NCI-H524 (cell line): ENCODE measurements around the gene EXOC2.

ENCODE experiments used
- DNase-seq, 2 experiments: peaks; one replicate each; lab custom pipeline; 2025; lab: John Stamatoyannopoulos, UW

EXOC2 gene

DNA sequence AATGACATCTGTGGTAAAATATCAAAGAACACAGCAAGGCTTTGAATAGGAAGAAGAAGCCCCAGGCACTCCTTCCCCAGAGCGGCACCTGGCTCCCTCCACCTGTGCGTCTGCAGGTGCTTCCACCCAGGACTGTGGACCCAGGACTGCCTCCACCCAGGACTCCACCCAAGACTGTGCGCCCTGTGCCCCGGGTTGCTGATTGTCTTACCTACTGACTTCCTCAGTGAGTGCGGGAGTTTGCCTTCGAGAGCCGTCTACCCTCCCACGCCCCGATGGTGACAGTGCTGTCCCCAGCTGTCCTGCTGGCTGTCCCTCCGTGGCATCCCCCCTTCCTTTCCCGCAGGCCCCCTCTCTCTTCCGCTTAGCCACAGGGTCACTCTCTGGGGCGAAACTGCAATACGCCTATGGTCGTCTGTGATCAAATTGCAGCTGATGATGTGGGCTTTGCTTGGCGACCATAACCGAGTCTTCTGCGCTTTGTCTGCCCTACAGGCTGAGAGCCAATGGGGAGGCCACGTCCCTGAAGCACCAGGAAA is 249.2 kb downstream of the EXOC2 start:
- DNase-seq, result no peak

DNA sequence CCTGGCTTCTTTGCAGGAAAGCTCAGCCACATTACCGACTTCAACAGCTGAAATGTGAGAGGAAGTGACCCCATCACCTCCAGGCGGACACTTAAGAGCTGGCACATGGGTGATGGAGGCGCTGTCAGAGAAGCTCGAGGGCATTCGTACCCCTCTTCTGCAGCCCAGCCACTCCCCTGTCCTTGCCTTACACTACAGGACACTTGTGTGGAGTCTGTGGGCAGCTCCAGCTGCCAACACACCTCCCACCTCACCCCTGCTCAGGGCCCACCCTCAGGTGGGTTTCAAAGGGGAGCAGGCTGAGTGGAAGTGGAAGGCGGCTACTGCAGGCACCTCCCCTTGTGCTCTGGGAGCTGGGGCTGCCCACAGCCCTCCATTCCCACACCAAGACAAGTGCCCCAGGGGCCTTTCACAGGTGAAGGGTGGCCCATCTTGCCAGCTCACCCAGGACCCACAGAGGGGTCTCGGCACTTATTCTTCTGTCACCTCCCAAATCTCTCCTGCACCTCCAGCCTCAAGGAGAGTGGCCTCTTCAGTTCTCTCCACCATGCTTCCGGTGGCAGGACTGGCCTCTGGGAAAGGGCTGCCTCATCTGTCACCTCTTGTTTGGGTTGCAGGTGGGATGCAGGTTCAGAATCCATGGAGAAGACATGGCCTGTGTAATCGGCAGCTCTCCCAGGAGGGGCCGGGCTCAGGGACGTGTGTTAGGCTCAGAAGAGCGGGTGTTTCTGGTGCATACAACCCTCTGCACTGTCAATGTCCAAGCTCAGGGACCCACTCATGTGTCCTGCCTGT is 251.6 kb downstream of the EXOC2 start:
- DNase-seq, result no peak

DNA sequence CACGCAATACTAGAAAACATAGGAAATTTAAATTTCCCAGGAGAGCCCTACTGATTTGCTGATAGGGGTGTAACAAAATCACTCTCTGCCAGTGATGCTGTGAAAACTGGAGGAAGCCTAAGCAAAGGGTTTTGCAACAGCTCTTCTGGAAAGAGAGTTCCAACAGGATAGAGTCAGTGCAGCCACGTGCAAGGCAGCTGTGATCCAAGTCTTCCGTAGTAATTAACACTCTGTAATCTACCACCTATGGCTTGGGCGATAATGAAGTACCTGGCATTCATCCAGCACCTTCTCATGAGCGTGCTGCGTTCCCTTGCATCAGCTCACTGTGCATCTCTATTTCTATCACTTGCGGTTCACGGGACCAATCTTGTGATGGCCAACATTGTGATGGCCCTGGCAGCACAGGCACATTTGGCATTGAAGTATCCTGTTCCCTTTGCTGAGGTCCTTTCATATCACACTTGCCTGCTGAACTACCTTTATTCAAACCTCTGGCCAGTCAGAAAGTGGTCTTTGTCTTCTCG is 253.2 kb downstream of the EXOC2 start:
- DNase-seq, result peak; percentile 38 to 81

DNA sequence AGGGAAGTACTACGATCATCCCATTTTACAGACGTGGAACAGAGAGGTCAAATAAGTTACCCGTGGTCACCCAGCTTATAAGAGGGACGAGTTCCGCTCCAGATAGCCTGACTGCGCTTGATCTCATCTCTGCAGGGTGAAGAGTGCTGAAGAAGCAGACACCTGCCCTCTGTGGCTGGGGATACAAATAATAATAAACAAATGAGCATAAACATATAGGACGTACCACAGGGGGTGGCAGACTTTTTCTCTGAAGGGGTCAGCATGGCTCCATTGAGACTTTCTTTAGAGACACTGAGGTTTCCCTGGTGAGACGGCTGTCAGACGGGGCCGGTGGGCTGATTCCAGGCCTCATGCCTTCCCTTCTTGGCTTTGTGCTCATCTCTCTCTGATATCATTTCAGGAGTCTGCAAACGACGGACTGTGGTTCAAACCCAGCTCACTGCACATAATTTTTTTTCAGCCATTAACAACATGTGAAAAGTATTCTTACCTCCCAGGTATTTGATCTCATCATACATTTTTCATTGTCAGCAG is 254.2 kb downstream of the EXOC2 start:
- DNase-seq, result no peak

DNA sequence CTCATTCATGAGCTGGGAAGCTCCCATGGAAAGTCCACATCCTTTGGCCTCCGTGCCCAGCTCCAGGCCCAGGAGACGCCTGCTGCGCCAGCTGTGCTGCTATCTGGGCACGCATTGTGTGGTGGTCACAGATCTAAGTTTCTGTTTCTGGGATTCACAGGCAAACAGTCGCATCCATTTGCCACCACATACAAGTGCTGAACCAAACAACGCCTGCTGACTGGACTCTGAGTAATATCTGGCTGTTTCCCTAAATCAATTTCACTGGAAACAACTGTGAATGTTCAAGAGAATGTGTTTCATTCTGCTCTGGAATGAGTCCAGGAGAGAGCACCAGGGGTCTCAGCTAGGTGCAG is 255.9 kb downstream of the EXOC2 start:
- no peak for DNase-seq

DNA sequence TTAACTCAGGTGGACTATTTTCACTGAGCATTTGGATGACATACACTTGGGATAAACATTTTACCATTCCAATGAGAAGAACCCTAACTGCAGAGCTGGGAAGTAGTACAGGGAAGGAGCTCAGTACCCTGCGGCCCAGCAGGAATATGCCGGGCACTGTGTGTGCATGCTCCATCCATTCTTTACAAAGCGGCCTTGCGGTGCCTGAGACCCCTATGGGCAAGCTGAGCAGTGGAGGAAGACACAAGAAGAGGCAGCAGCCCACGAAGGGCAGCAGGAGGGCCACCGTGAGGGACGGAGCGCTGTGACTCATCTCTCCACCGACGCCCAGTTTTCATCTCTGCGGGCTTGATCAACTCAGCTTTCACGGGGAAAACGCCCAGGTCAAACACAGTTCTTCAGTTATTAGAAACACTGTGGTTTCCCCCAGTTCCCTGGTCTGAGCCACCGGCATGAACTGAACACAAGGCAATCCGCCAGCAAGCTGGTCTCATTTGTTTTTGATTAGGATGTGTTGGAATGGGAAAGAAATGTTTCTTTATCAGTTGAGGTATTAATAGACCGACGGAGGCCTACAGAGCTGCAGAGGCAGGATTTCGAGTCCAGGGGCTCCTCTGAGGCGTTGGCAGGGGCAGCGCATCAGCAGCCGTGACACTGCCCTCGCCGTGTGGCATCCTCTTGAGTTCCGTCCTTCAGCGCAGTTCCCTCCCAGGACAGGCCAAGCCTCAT is 256.5 kb downstream of the EXOC2 start:
- DNase-seq, result no peak

DNA sequence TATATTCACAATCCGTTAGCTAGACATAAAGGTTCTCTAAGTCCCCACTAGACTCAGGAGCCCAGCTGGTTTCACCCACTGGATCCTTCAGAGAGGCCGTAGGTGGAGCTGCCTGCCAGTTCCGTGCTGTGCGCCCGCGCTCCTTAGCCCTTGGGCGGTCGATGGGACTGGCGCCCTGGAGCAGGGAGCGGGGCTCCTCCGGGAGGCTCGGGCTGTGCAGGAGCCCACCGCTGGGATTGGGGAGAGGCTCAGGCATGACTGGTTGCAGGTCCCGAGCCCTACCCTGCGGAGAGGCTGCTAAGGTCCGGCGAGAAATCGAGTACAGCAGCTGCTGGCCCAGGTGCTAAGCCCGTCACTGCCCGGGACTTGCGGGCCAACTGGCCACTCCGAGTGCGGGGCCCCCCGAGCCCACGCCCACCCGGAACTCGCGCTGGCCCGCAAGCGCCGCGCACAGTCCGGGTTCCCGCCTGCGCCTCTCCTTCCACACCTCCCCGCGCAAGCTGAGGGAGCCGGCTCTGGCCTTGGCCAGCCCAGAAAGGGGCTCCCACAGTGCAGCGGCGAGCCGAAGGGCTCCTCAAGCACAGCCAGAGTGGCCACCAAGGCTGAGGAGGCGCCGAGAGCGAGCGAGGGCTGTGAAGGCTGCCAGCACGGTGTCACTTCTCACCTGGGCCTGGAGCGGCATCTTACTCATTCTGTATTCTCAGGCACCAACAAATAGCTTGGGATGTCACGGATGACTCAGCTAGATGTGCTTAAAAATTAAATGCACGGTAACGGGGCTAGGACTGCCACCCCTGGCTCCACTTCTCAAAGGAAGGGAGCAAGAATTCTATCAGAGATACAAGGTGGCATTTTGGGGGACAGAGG is 257.3 kb downstream of the EXOC2 start:
- no peak for DNase-seq
